Measurements from ENCODE around the gene ZFP64. TPM values are rescaled to one million over a fixed set of nuclear protein-coding genes. Genes with fewer than 3 reads are reported as not detected.
"Not testable (repeated sequence)": the region's sequence is repeated elsewhere in the genome, so short reads cannot be mapped to it uniquely, and the experiment has no call there.

The ZFP64 gene
- 10 to 100 TPM; 10.8 to 11.0 TPM for total RNA-seq
- 10 to 100 TPM; 18.2 to 22.0 TPM for polyA plus RNA-seq (ENCODE audit: insufficient read length in 2 of 2)
- long read RNA-seq, donor 1, partial matches to known transcripts, result 0 of 4 reads
- long read RNA-seq, donor 1, other reads (novel, unspliced or antisense), result 0 of 4 reads
- long read RNA-seq, donor 2, result 0 reads
- long read RNA-seq, donor 3, partial matches to known transcripts, result 0 of 2 reads
- long read RNA-seq, donor 3, other reads (novel, unspliced or antisense), result 0 of 2 reads
- long read RNA-seq, donor 4, partial matches to known transcripts, result 0 of 2 reads
- long read RNA-seq, donor 4, other reads (novel, unspliced or antisense), result 0 of 2 reads

- Histone ChIP-seq H3K27ac (ENCODE audit: low read depth, low read length) (peak within 1 kb of the TSS; percentile 95), H3K4me3 (ENCODE audit: low read depth, low read length) (peak within 1 kb of the TSS; percentile 78), H3K27me3 (ENCODE audit: control insufficient read depth, insufficient read depth, low read length) (no peaks in the 10 kb centered on the region), H3K9me3 (ENCODE audit: control insufficient read depth, insufficient read depth, low read length) (no peaks in the 10 kb centered on the region), H3K36me3 (ENCODE audit: control insufficient read depth, insufficient read depth, low read length) (peaks cover 5% of the 10 kb centered on the region), H3K4me1 (ENCODE audit: control insufficient read depth, insufficient read depth, low read length) (peaks cover 15% of the 10 kb centered on the region)
- WGBS (ENCODE audit: insufficient coverage), result under 1% methylated on average over 70 of the region's 70 CpGs
- DNase-seq (ENCODE audit: low read depth in 4 of 6, low spot score in 6 of 6), result peak; percentile 71 to 96 (median 75)
Observed at GRCh38 chr20:52191132-52191915, at the start of gene ZFP64. Gene ZFP64, minus strand, starts transcription at chr20:52191779. Its CDS starts 143 bp downstream, at chr20:52191636.

GRCh38 chr20:52240802-52241201 is 49.2 kb upstream of the ZFP64 start:
- Histone ChIP-seq H3K36me3 (ENCODE audit: control insufficient read depth, insufficient read depth, low read length) (no peaks in the 10 kb centered on the region), H3K27ac (ENCODE audit: low read depth, low read length) (no peak overlapping the region), H3K4me1 (ENCODE audit: control insufficient read depth, insufficient read depth, low read length) (no peaks in the 10 kb centered on the region), H3K9me3 (ENCODE audit: control insufficient read depth, insufficient read depth, low read length) (no peaks in the 10 kb centered on the region), H3K27me3 (ENCODE audit: control insufficient read depth, insufficient read depth, low read length) (no peaks in the 10 kb centered on the region), H3K4me3 (ENCODE audit: low read depth, low read length) (no peak overlapping the region)
- WGBS (ENCODE audit: insufficient coverage), result 83% methylated on average over 1 of the region's 1 CpG
- no peak for DNase-seq (ENCODE audit: low read depth in 4 of 6, low spot score in 6 of 6)

DNA sequence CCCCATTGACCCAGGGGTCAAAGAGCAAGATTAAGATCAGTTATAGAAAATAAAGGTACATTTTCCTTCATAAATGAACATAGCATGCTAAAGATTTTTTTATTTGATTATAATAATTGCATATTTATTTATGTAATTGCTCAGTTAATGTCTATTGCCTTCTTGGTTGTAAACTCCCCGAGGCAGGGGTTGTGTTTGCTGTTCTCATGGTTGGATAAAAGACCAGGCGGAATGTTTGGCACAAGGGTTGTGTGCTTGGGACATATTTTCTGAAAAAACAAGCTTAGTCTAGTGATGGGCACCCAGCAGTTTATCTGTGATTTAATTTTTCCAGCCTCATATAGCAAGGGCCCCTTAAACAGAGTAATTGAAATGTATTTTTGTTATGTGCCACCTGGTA is 47.5 kb upstream of the ZFP64 start:
- no peak for DNase-seq (ENCODE audit: low read depth in 4 of 6, low spot score in 6 of 6)
- Histone ChIP-seq H3K27ac (ENCODE audit: low read depth, low read length) (no peak overlapping the region), H3K4me1 (ENCODE audit: control insufficient read depth, insufficient read depth, low read length) (no peaks in the 10 kb centered on the region), H3K36me3 (ENCODE audit: control insufficient read depth, insufficient read depth, low read length) (no peaks in the 10 kb centered on the region), H3K4me3 (ENCODE audit: low read depth, low read length) (no peak overlapping the region), H3K27me3 (ENCODE audit: control insufficient read depth, insufficient read depth, low read length) (no peaks in the 10 kb centered on the region), H3K9me3 (ENCODE audit: control insufficient read depth, insufficient read depth, low read length) (no peaks in the 10 kb centered on the region)
- 100% methylated on average over 1 of the region's 2 CpGs for WGBS (ENCODE audit: insufficient coverage)

DNA sequence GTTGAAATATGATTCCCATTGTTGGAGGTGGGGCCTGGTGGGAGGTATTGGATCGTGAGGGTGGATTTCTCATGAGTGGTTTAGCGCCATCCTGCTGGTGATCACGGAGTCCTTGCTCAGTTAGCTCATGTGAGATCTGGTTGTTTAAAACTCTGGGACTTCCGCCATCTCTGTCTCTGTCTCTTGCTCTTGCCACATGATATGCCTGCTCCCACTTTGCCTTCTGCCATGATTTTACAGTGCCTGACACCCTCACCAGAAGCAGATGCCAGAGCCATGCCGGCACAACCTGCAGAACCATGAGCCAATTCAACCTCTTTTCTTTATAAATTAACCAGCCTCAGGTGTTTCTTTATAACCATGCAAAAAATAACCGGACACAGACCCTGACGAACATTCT is 44.7 kb upstream of the ZFP64 start:
- DNase-seq (ENCODE audit: low read depth in 4 of 6, low spot score in 6 of 6), result peak in 1 of 6 donors; percentile 4
- H3K36me3 ChIP-seq (ENCODE audit: control insufficient read depth, insufficient read depth, low read length), result no peaks in the 10 kb centered on the region
- no peak overlapping the region for H3K27ac ChIP-seq (ENCODE audit: low read depth, low read length)
- no peak overlapping the region for H3K4me3 ChIP-seq (ENCODE audit: low read depth, low read length)
- no peaks in the 10 kb centered on the region for H3K9me3 ChIP-seq (ENCODE audit: control insufficient read depth, insufficient read depth, low read length)
- 91% methylated on average over 7 of the region's 7 CpGs for WGBS (ENCODE audit: insufficient coverage)
- no peaks in the 10 kb centered on the region for H3K27me3 ChIP-seq (ENCODE audit: control insufficient read depth, insufficient read depth, low read length)
- H3K4me1 ChIP-seq (ENCODE audit: control insufficient read depth, insufficient read depth, low read length), result no peaks in the 10 kb centered on the region

GRCh38 chr20:52235129-52235528 is 43.5 kb upstream of the ZFP64 start:
- H3K27ac ChIP-seq (ENCODE audit: low read depth, low read length), result no peak overlapping the region
- no peaks in the 10 kb centered on the region for H3K36me3 ChIP-seq (ENCODE audit: control insufficient read depth, insufficient read depth, low read length)
- no peaks in the 10 kb centered on the region for H3K9me3 ChIP-seq (ENCODE audit: control insufficient read depth, insufficient read depth, low read length)
- 96% methylated on average over 4 of the region's 4 CpGs for WGBS (ENCODE audit: insufficient coverage)
- H3K27me3 ChIP-seq (ENCODE audit: control insufficient read depth, insufficient read depth, low read length), result no peaks in the 10 kb centered on the region
- no peak overlapping the region for H3K4me3 ChIP-seq (ENCODE audit: low read depth, low read length)
- DNase-seq (ENCODE audit: low read depth in 4 of 6, low spot score in 6 of 6), result no peak
- no peaks in the 10 kb centered on the region for H3K4me1 ChIP-seq (ENCODE audit: control insufficient read depth, insufficient read depth, low read length)

DNA sequence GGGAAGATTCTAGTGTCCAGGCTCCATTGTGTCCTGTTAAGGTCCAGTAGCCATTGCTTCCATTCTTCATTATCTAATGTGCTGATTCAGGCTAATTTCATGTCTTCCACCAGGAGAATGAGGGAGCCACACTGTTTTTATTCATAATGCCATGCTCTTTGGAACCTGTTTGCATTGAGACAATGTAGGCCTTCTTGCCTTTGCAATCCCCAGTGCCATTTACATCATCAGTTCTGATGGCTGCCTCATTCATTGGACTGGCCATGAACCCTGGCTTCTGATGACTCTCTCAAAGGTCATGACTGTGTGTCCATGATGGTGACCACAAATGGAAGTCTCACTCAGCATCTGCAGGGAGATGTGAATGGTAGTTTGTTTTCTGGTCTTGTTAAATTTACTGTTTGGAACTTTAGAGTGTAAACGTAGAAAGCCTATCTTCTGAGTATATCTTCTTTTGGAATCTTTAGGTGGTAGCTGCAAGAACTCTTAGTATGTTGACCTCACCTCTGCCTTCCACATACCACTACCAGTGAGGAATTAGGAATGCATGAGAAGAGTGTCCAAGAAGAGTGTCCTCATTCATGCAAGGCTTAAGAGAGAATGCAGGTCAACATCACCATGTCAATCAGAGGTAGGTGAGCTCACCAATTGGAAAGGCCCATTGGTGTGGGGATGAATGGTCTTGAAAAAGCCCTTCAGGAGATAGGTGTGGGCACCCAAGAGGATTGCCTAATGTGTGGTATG is 42.9 kb upstream of the ZFP64 start:
- Histone ChIP-seq H3K36me3 (ENCODE audit: control insufficient read depth, insufficient read depth, low read length) (no peaks in the 10 kb centered on the region), H3K4me3 (ENCODE audit: low read depth, low read length) (no peak overlapping the region), H3K4me1 (ENCODE audit: control insufficient read depth, insufficient read depth, low read length) (no peaks in the 10 kb centered on the region), H3K9me3 (ENCODE audit: control insufficient read depth, insufficient read depth, low read length) (no peaks in the 10 kb centered on the region), H3K27ac (ENCODE audit: low read depth, low read length) (no peak overlapping the region), H3K27me3 (ENCODE audit: control insufficient read depth, insufficient read depth, low read length) (no peaks in the 10 kb centered on the region)
- no CpG with 5 or more reads among the region's 1 CpG for WGBS (ENCODE audit: insufficient coverage)
- no peak for DNase-seq (ENCODE audit: low read depth in 4 of 6, low spot score in 6 of 6)

GRCh38 chr20:52231230-52231746 is 39.7 kb upstream of the ZFP64 start:
- H3K4me3 ChIP-seq (ENCODE audit: low read depth, low read length), result no peak overlapping the region
- no peak for DNase-seq (ENCODE audit: low read depth in 4 of 6, low spot score in 6 of 6)
- no peaks in the 10 kb centered on the region for H3K9me3 ChIP-seq (ENCODE audit: control insufficient read depth, insufficient read depth, low read length)
- no peaks in the 10 kb centered on the region for H3K27me3 ChIP-seq (ENCODE audit: control insufficient read depth, insufficient read depth, low read length)
- H3K27ac ChIP-seq (ENCODE audit: low read depth, low read length), result no peak overlapping the region
- H3K4me1 ChIP-seq (ENCODE audit: control insufficient read depth, insufficient read depth, low read length), result no peaks in the 10 kb centered on the region
- H3K36me3 ChIP-seq (ENCODE audit: control insufficient read depth, insufficient read depth, low read length), result no peaks in the 10 kb centered on the region

DNA sequence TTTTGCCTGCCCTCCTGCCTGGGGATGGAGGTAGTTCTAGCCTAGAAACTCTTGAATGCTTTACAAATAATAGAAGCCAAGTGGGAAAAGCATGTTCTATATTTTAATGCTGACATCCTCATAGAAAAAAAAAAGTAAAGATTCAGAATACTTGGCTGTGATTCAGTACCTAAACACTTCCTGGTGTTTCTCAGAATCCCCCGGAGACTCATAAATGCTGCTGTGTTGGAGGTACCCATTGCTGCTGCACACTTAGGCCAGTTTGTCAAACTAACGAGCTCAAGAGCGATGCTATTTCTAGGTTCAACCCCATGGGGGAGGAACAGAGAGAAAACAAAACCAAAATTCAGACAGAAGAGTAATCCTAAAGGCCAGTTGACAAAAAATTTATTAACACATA is 38.8 kb upstream of the ZFP64 start:
- H3K27me3 ChIP-seq (ENCODE audit: control insufficient read depth, insufficient read depth, low read length), result no peaks in the 10 kb centered on the region
- no peak overlapping the region for H3K27ac ChIP-seq (ENCODE audit: low read depth, low read length)
- DNase-seq (ENCODE audit: low read depth in 4 of 6, low spot score in 6 of 6), result peak in 2 of 6 donors; percentile 1 to 79
- no peaks in the 10 kb centered on the region for H3K4me1 ChIP-seq (ENCODE audit: control insufficient read depth, insufficient read depth, low read length)
- no CpG with 5 or more reads among the region's 3 CpGs for WGBS (ENCODE audit: insufficient coverage)
- H3K4me3 ChIP-seq (ENCODE audit: low read depth, low read length), result no peak overlapping the region
- H3K9me3 ChIP-seq (ENCODE audit: control insufficient read depth, insufficient read depth, low read length), result no peaks in the 10 kb centered on the region
- H3K36me3 ChIP-seq (ENCODE audit: control insufficient read depth, insufficient read depth, low read length), result no peaks in the 10 kb centered on the region

DNA sequence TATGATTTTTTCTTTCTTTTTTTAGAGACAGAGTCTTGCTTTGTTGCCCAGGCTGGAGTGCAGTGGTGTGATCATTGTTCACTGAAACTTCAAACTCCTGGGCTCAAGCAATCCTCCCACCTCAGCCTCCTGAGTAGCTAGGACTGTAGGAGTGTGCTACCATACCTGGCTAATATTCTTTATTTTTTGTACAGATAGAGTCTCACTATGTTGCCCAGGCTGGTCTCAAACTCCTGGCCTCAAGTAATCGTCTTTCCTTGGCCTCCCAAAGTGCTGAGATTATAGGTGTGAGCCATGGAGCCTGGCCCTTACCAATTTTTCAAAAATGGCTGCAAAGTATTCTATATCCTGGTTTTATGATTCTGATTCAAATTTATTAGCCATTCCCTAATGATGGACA is 37.8 kb upstream of the ZFP64 start:
- not testable (repeated sequence) for H3K4me1 ChIP-seq (ENCODE audit: control insufficient read depth, insufficient read depth, low read length); H3K27me3 ChIP-seq (ENCODE audit: control insufficient read depth, insufficient read depth, low read length)
- WGBS (ENCODE audit: insufficient coverage), result no CpG with 5 or more reads among the region's 1 CpG

More for the DNA sequence above, 37.8 kb upstream of the ZFP64 start:
- DNase-seq (ENCODE audit: low read depth in 4 of 6, low spot score in 6 of 6); H3K9me3 ChIP-seq (ENCODE audit: control insufficient read depth, insufficient read depth, low read length); H3K4me3 ChIP-seq (ENCODE audit: low read depth, low read length); H3K36me3 ChIP-seq (ENCODE audit: control insufficient read depth, insufficient read depth, low read length); H3K27ac ChIP-seq (ENCODE audit: low read depth, low read length): not testable (repeated sequence)
